Measurements from ENCODE around the gene BCAR3.

BCAR3 gene

GRCh38 chr1:93587354-93587753, 94.3 kb downstream of the BCAR3 start:
- Histone ChIP-seq H3K36me3 (ENCODE audit: control insufficient read depth in 2 of 2, insufficient read depth in 1 of 2, low read length in 2 of 2) (peaks cover 0 to 35% of the 10 kb centered on the region in 2 experiments; a peak in 2 of 3 replicates), H3K27ac (ENCODE audit: extremely low read depth, low read depth, low read length) (no peak overlapping the region), H3K4me3 (ENCODE audit: low read depth, low read length) (no peak overlapping the region), H3K9me3 (ENCODE audit: control insufficient read depth, insufficient read depth, low read depth, low read length) (no peaks in the 10 kb centered on the region), H3K4me1 (ENCODE audit: control insufficient read depth, insufficient read depth, low read length) (peaks cover 4% of the 10 kb centered on the region)
- ChIA-PET CTCF (interaction anchor here (1.0 kb wide), 1 partner anchor 227 kb away, joined by 3 read pairs; no protein-coding TSS in a partner anchor), POLR2A (no interaction called here)
- TF ChIP-seq ZSCAN18 (tag by site-specific recombination; IDR thresholded peaks at IDR 0.05) = no peak
- no peak for TF ChIP-seq GLIS1 (tag by site-specific recombination; IDR thresholded peaks at IDR 0.05)
- TF ChIP-seq ZNF350 (tag by site-specific recombination; IDR thresholded peaks at IDR 0.05) = no peak
- TF ChIP-seq ZNF600 (tag by site-specific recombination; IDR thresholded peaks at IDR 0.05) = 0 out of 2 replicates have a peak, but pooled peaks have one; percentile 23
- TF ChIP-seq EGR2 (tag by site-specific recombination; IDR thresholded peaks at IDR 0.05; ENCODE audit: low read depth) = no peak
- no peak for TF ChIP-seq ZBTB49 (tag by site-specific recombination; IDR thresholded peaks at IDR 0.05; ENCODE audit: low read depth)

GRCh38 chr1:93585059-93585966, 96.3 kb downstream of the BCAR3 start:
- Histone ChIP-seq H3K9me3 (ENCODE audit: control insufficient read depth, insufficient read depth, low read depth, low read length) (no peaks in the 10 kb centered on the region), H3K4me3 (ENCODE audit: low read depth, low read length) (no peak overlapping the region), H3K4me1 (ENCODE audit: control insufficient read depth, insufficient read depth, low read length) (no peaks in the 10 kb centered on the region; the same call in 1 of the 2 replicates), H3K36me3 (ENCODE audit: control insufficient read depth in 2 of 2, insufficient read depth in 1 of 2, low read length in 2 of 2) (peaks cover 0 to 41% of the 10 kb centered on the region in 2 experiments; a peak in 2 of 3 replicates), H3K27ac (ENCODE audit: extremely low read depth, low read depth, low read length) (no peak overlapping the region)
- TF ChIP-seq BCL11A (tag by site-specific recombination; IDR thresholded peaks at IDR 0.05; ENCODE audit: low read depth) (no peak), SCRT2 (tag by site-specific recombination; IDR thresholded peaks at IDR 0.05) (0 out of 2 replicates have a peak, but pooled peaks have one; percentile 10), FEZF1 (tag by site-specific recombination; IDR thresholded peaks at IDR 0.05) (peak; percentile 52)
- ChIA-PET POLR2A (no interaction called here), CTCF (interaction anchor here (0.6 kb wide), 1 partner anchor 171 kb away, joined by 3 read pairs; no protein-coding TSS in a partner anchor)

- no peaks in the 10 kb centered on the region; the same call in 1 of the 2 replicates for H3K4me1 ChIP-seq (ENCODE audit: control insufficient read depth, insufficient read depth, low read length)
- H3K36me3 ChIP-seq (ENCODE audit: control insufficient read depth in 2 of 2, insufficient read depth in 1 of 2, low read length in 2 of 2) = peaks cover 0 to 40% of the 10 kb centered on the region in 2 experiments; a peak in 2 of 3 replicates
- H3K27ac ChIP-seq (ENCODE audit: extremely low read depth, low read depth, low read length) = no peak overlapping the region
- no peak overlapping the region for H3K4me3 ChIP-seq (ENCODE audit: low read depth, low read length)
- H3K9me3 ChIP-seq (ENCODE audit: control insufficient read depth, insufficient read depth, low read depth, low read length) = no peaks in the 10 kb centered on the region
- ChIA-PET CTCF (interaction anchor here (0.6 kb wide), 1 partner anchor 170 kb away, joined by 3 read pairs; no protein-coding TSS in a partner anchor), POLR2A (no interaction called here)
- TF ChIP-seq MZF1 (tag by site-specific recombination; IDR thresholded peaks at IDR 0.05; ENCODE audit: borderline replicate concordance) (peak; percentile 14; the same call in 1 of the 2 replicates), ZNF23 (tag by site-specific recombination; IDR thresholded peaks at IDR 0.05; ENCODE audit: borderline replicate concordance) (no peak), GLIS1 (tag by site-specific recombination; IDR thresholded peaks at IDR 0.05) (peak; percentile 90), ZNF645 (tag by site-specific recombination; IDR thresholded peaks at IDR 0.05) (no peak), ZNF266 (tag by site-specific recombination; IDR thresholded peaks at IDR 0.05; ENCODE audit: low read depth) (no peak), ZNF175 (tag by site-specific recombination; IDR thresholded peaks at IDR 0.05) (no peak), ZNF768 (tag by site-specific recombination; IDR thresholded peaks at IDR 0.05) (no peak), PRDM4 (tag by site-specific recombination; IDR thresholded peaks at IDR 0.05) (0 out of 2 replicates have a peak, but pooled peaks have one; percentile 19)
These were observed 97.2 kb downstream of the BCAR3 start for GRCh38 chr1:93584261-93585003.
